GM19193 (cell line): Measurements from ENCODE around the gene ADH1B.

ENCODE experiments used
- POLR2A ChIP-seq: IDR thresholded peaks from 4 replicates; pipeline ENCODE4 v1.6.1; 2011; ENCODE audit not compliant: insufficient read depth, insufficient read length; ENCODE audit errors: extremely low read depth

ADH1B gene

GRCh38 chr4:99321241-99322191, at the start of gene ADH1B:
Gene ADH1B, minus strand, starts transcription at chr4:99321401. Its CDS starts 70 bp downstream, at chr4:99321331.
- TF ChIP-seq POLR2A: no peak

- TF ChIP-seq POLR2A: no peak
Measured at GRCh38 chr4:99366491-99366890, 45.3 kb upstream of the ADH1B start.

- no peak for TF ChIP-seq POLR2A
Measured at GRCh38 chr4:99362768-99363167, 41.6 kb upstream of the ADH1B start.

- no peak for TF ChIP-seq POLR2A
Measured at GRCh38 chr4:99361899-99362275, 40.7 kb upstream of the ADH1B start.

GRCh38 chr4:99361268-99361898, 40.2 kb upstream of the ADH1B start:
- no peak for TF ChIP-seq POLR2A

- TF ChIP-seq POLR2A: no peak
Measured at GRCh38 chr4:99359480-99360204, 38.4 kb upstream of the ADH1B start.

GRCh38 chr4:99357948-99358347, 36.7 kb upstream of the ADH1B start:
- no peak for TF ChIP-seq POLR2A

- no peak for TF ChIP-seq POLR2A
Measured at GRCh38 chr4:99356992-99357391, 35.8 kb upstream of the ADH1B start.

GRCh38 chr4:99352602-99353537, 31.7 kb upstream of the ADH1B start, which contains the start of gene ADH1C:
Gene ADH1C, minus strand, starts transcription at chr4:99352746. Its CDS starts 71 bp downstream, at chr4:99352675.
- TF ChIP-seq POLR2A: no peak

GRCh38 chr4:99351487-99351886, 30.3 kb upstream of the ADH1B start:
- no peak for TF ChIP-seq POLR2A

GRCh38 chr4:99349338-99349737, 28.1 kb upstream of the ADH1B start:
- no peak for TF ChIP-seq POLR2A

GRCh38 chr4:99341426-99341825, 20.2 kb upstream of the ADH1B start:
- TF ChIP-seq POLR2A: no peak

- TF ChIP-seq POLR2A: no peak
Measured at GRCh38 chr4:99339172-99339571, 18.0 kb upstream of the ADH1B start.

- TF ChIP-seq POLR2A: no peak
Measured at GRCh38 chr4:99336553-99336952, 15.4 kb upstream of the ADH1B start.
